Astrocyte (in vitro differentiated cells and primary cell): Measurements from ENCODE around the gene DBI. TPM values are rescaled to one million over a fixed set of nuclear protein-coding genes. Genes with fewer than 3 reads are reported as not detected.

Experiments
- DNase-seq: peaks from one replicate; pipeline ENCODE4 v3.0.0-alpha.2; 2010; ENCODE audit warnings: low read depth
- FAIRE-seq: peaks from 2 replicates; lab custom pipeline; 2011; peaks lifted over from hg19 to GRCh38; lab: Jason Lieb, UNC
- H2AFZ ChIP-seq: 2 replicates; pipeline ENCODE4 v1.6.0; 2012; ENCODE audit warnings: low read depth, low read length, inconsistent platforms
- H3K27ac ChIP-seq: 2 replicates; pipeline ENCODE4 v1.5.1; 2011; ENCODE audit warnings: low read depth, low read length, inconsistent platforms
- H3K27me3 ChIP-seq: 2 replicates; pipeline ENCODE4 v1.6.0; 2011; ENCODE audit warnings: low read length, inconsistent platforms; ENCODE audit not compliant: insufficient read depth
- H3K36me3 ChIP-seq: 2 replicates; pipeline ENCODE4 v1.5.1; 2011; ENCODE audit warnings: low read length, inconsistent platforms; ENCODE audit not compliant: insufficient read depth
- H3K4me1 ChIP-seq: 2 replicates; pipeline ENCODE4 v1.5.1; 2011; ENCODE audit warnings: low read length, inconsistent platforms; ENCODE audit not compliant: insufficient read depth
- H3K4me2 ChIP-seq: 2 replicates; pipeline ENCODE4 v1.6.0; 2012; ENCODE audit warnings: low read length, inconsistent platforms
- H3K4me3 ChIP-seq: 2 replicates; pipeline ENCODE4 v1.5.1; 2011; ENCODE audit warnings: low read depth, mild to moderate bottlenecking, low read length, inconsistent platforms; ENCODE audit not compliant: insufficient read depth
- H3K79me2 ChIP-seq: 2 replicates; pipeline ENCODE4 v1.6.0; 2012; ENCODE audit warnings: mild to moderate bottlenecking, low read length, inconsistent platforms; ENCODE audit not compliant: insufficient read depth
- H3K9ac ChIP-seq: 2 replicates; pipeline ENCODE4 v1.6.0; 2012; ENCODE audit warnings: mild to moderate bottlenecking, low read length, inconsistent platforms
- H3K9me3 ChIP-seq: 2 replicates; pipeline ENCODE4 v1.5.1; 2012; ENCODE audit warnings: low read depth, mild to moderate bottlenecking, low read length, inconsistent platforms; ENCODE audit not compliant: insufficient read depth
- H4K20me1 ChIP-seq: 2 replicates; pipeline ENCODE4 v1.6.0; 2012; ENCODE audit warnings: low read length, inconsistent platforms; ENCODE audit not compliant: insufficient read depth
- H3K27ac Mint-ChIP-seq: one replicate; pipeline ENCODE4 v1.8.0; 2021; ENCODE audit warnings: mild to moderate bottlenecking, mixed read lengths; ENCODE audit not compliant: unreplicated experiment
- H3K27me3 Mint-ChIP-seq: one replicate; pipeline ENCODE4 v1.8.0; 2021; ENCODE audit warnings: low read depth, mixed read lengths; ENCODE audit not compliant: unreplicated experiment
- H3K36me3 Mint-ChIP-seq: one replicate; pipeline ENCODE4 v1.8.0; 2021; ENCODE audit warnings: low read depth, mixed read lengths; ENCODE audit not compliant: unreplicated experiment
- H3K4me1 Mint-ChIP-seq: one replicate; pipeline ENCODE4 v1.8.0; 2021; ENCODE audit warnings: low read depth, mixed read lengths; ENCODE audit not compliant: unreplicated experiment
- H3K4me3 Mint-ChIP-seq: one replicate; pipeline ENCODE4 v1.8.0; 2021; ENCODE audit warnings: mild to moderate bottlenecking, moderate library complexity, mixed read lengths; ENCODE audit not compliant: unreplicated experiment
- H3K9me3 Mint-ChIP-seq: one replicate; pipeline ENCODE4 v1.8.0; 2021; ENCODE audit warnings: mild to moderate bottlenecking, mixed read lengths; ENCODE audit not compliant: unreplicated experiment
- CTCF ChIP-seq: IDR thresholded peaks from 2 replicates; pipeline ENCODE4 v1.5.1; 2011; ENCODE audit warnings: low read depth, mild to moderate bottlenecking, inconsistent platforms, low read length, moderate library complexity; ENCODE audit not compliant: insufficient read depth
- EZH2 ChIP-seq: IDR thresholded peaks from 2 replicates; pipeline ENCODE4 v1.6.1; 2012; ENCODE audit warnings: mild to moderate bottlenecking, low read length, inconsistent platforms; ENCODE audit not compliant: insufficient read depth
- total RNA-seq: library from RNA; stranded (reverse); gene quantifications from 2 replicates; pipeline ENCODE4 v1.2.1, GENCODE V29; 2021

Gene DBI
- total RNA-seq, 1 donor from 2014 or later, result 126 TPM

- Histone ChIP-seq H3K4me1 (no peaks in the 10 kb centered on the region), H3K4me3 (no peak overlapping the region), H3K4me2 (no peak overlapping the region), H3K79me2 (no peaks in the 10 kb centered on the region), H3K36me3 (peaks cover 5% of the 10 kb centered on the region), H3K9ac (no peak overlapping the region), H2AFZ (no peak overlapping the region), H3K27ac (no peak overlapping the region), H4K20me1 (no peaks in the 10 kb centered on the region), H3K27me3 (no peaks in the 10 kb centered on the region), H3K9me3 (no peaks in the 10 kb centered on the region)
- DNase-seq (no peak), FAIRE-seq (no peak)
- peaks cover 12% of the 10 kb centered on the region for H3K27me3 Mint-ChIP-seq
- H3K4me3 Mint-ChIP-seq, result no peak overlapping the region
- H3K36me3 Mint-ChIP-seq, result peaks cover 17% of the 10 kb centered on the region
- peaks cover 6% of the 10 kb centered on the region for H3K4me1 Mint-ChIP-seq
- H3K27ac Mint-ChIP-seq, result no peak overlapping the region
- TF ChIP-seq CTCF (no peak), EZH2 (no peak)
- H3K9me3 Mint-ChIP-seq, result peaks cover 11% of the 10 kb centered on the region
Observed at GRCh38 chr2:119377993-119378345, 11.2 kb downstream of the DBI start.

GRCh38 chr2:119378566-119378965 is 11.8 kb downstream of the DBI start:
- Mint-ChIP-seq H3K27ac (no peak overlapping the region), H3K4me1 (peaks cover 6% of the 10 kb centered on the region), H3K36me3 (peaks cover 13% of the 10 kb centered on the region), H3K9me3 (peaks cover 10% of the 10 kb centered on the region), H3K4me3 (no peak overlapping the region), H3K27me3 (peaks cover 12% of the 10 kb centered on the region)
- no peak overlapping the region for H3K9ac ChIP-seq
- no peaks in the 10 kb centered on the region for H3K27me3 ChIP-seq
- H3K4me1 ChIP-seq, result no peaks in the 10 kb centered on the region
- H3K4me2 ChIP-seq, result no peak overlapping the region
- H4K20me1 ChIP-seq, result no peaks in the 10 kb centered on the region
- TF ChIP-seq EZH2, result no peak
- TF ChIP-seq CTCF, result no peak
- H3K4me3 ChIP-seq, result no peak overlapping the region
- no peaks in the 10 kb centered on the region for H3K79me2 ChIP-seq
- FAIRE-seq, result no peak
- no peaks in the 10 kb centered on the region for H3K9me3 ChIP-seq
- no peak overlapping the region for H2AFZ ChIP-seq
- H3K27ac ChIP-seq, result no peak overlapping the region
- DNase-seq, result no peak
- H3K36me3 ChIP-seq, result no peaks in the 10 kb centered on the region

- TF ChIP-seq EZH2 (no peak), CTCF (no peak)
- no peaks in the 10 kb centered on the region for H3K79me2 ChIP-seq
- peaks cover 3% of the 10 kb centered on the region for H3K4me1 ChIP-seq
- no peaks in the 10 kb centered on the region for H4K20me1 ChIP-seq
- no peak for DNase-seq
- FAIRE-seq, result no peak
- H3K27me3 Mint-ChIP-seq, result peaks cover 6% of the 10 kb centered on the region
- no peaks in the 10 kb centered on the region for H3K36me3 ChIP-seq
- no peaks in the 10 kb centered on the region for H3K9me3 ChIP-seq
- no peak overlapping the region for H3K27ac ChIP-seq
- H3K4me3 ChIP-seq, result no peak overlapping the region
- H3K9ac ChIP-seq, result no peak overlapping the region
- no peak overlapping the region for H3K27ac Mint-ChIP-seq
- peaks cover 4% of the 10 kb centered on the region for H3K9me3 Mint-ChIP-seq
- H3K27me3 ChIP-seq, result no peaks in the 10 kb centered on the region
- H3K4me3 Mint-ChIP-seq, result no peak overlapping the region
- no peak overlapping the region for H2AFZ ChIP-seq
- no peak overlapping the region for H3K4me2 ChIP-seq
- H3K36me3 Mint-ChIP-seq, result no peaks in the 10 kb centered on the region
- H3K4me1 Mint-ChIP-seq, result peaks cover 6% of the 10 kb centered on the region
Observed at GRCh38 chr2:119383410-119384140, 16.8 kb downstream of the DBI start.
